ENCODE data around the gene PHOSPHO1.

Gene PHOSPHO1

GRCh38 chr17:49218941-49219913 lies 11.4 kb downstream of the PHOSPHO1 start:
- DNase-seq (ENCODE audit: low read depth in 2 of 2) = no peak

- no peak for DNase-seq (ENCODE audit: low read depth in 2 of 2)
These were observed 12.8 kb downstream of the PHOSPHO1 start for GRCh38 chr17:49217651-49218413.

GRCh38 chr17:49216953-49217650 lies 13.5 kb downstream of the PHOSPHO1 start:
- DNase-seq (ENCODE audit: low read depth in 2 of 2) = no peak

GRCh38 chr17:49216482-49216881 lies 14.1 kb downstream of the PHOSPHO1 start:
- no peak for DNase-seq (ENCODE audit: low read depth in 2 of 2)

GRCh38 chr17:49214676-49215360 lies 15.8 kb downstream of the PHOSPHO1 start:
- no peak for DNase-seq (ENCODE audit: low read depth in 2 of 2)

GRCh38 chr17:49213847-49214246 lies 16.7 kb downstream of the PHOSPHO1 start:
- no peak for DNase-seq (ENCODE audit: low read depth in 2 of 2)

GRCh38 chr17:49213399-49213798 lies 17.2 kb downstream of the PHOSPHO1 start:
- no peak for DNase-seq (ENCODE audit: low read depth in 2 of 2)

GRCh38 chr17:49210158-49211029 lies 20.2 kb downstream of the PHOSPHO1 start, which contains the start of the genes ABI3 and GNGT2:
Gene ABI3, plus strand, starts transcription at chr17:49210707. Its CDS starts 18 bp downstream, at chr17:49210725.
Gene GNGT2, minus strand, starts transcription at chr17:49210574. Its CDS starts 3,152 bp downstream, at chr17:49207422.
- DNase-seq (ENCODE audit: low read depth in 2 of 2) = peak; percentile 32 to 39

GRCh38 chr17:49209061-49209571 lies 21.5 kb downstream of the PHOSPHO1 start:
- no peak for DNase-seq (ENCODE audit: low read depth in 2 of 2)

GRCh38 chr17:49204516-49204915 lies 26.1 kb downstream of the PHOSPHO1 start:
- DNase-seq (ENCODE audit: low read depth in 2 of 2) = no peak

- DNase-seq (ENCODE audit: low read depth in 2 of 2) = no peak
These were observed 26.8 kb downstream of the PHOSPHO1 start for GRCh38 chr17:49203796-49204195.

- peak; percentile 27 to 28 for DNase-seq (ENCODE audit: low read depth in 2 of 2)
These were observed 29.1 kb downstream of the PHOSPHO1 start for GRCh38 chr17:49201481-49201927.

- DNase-seq (ENCODE audit: low read depth in 2 of 2) = no peak
These were observed 30.0 kb downstream of the PHOSPHO1 start for GRCh38 chr17:49200423-49201083.

- no peak for DNase-seq (ENCODE audit: low read depth in 2 of 2)
These were observed 32.4 kb downstream of the PHOSPHO1 start for GRCh38 chr17:49198211-49198610.

GRCh38 chr17:49197346-49197998 lies 33.1 kb downstream of the PHOSPHO1 start:
- no peak for DNase-seq (ENCODE audit: low read depth in 2 of 2)

- no peak for DNase-seq (ENCODE audit: low read depth in 2 of 2)
These were observed 34.1 kb downstream of the PHOSPHO1 start for GRCh38 chr17:49196520-49196919.

GRCh38 chr17:49195751-49196150 lies 34.8 kb downstream of the PHOSPHO1 start:
- DNase-seq (ENCODE audit: low read depth in 2 of 2) = no peak

GRCh38 chr17:49194297-49194607 lies 36.3 kb downstream of the PHOSPHO1 start:
- no peak for DNase-seq (ENCODE audit: low read depth in 2 of 2)
